Endothelial cell of umbilical vein (primary cell): ENCODE measurements around the gene IQCE. TPM values are rescaled to one million over a fixed set of nuclear protein-coding genes. Genes with fewer than 3 reads are reported as not detected.

Experiments
- BruUV-seq: library from RNA; stranded (reverse); fragments of 400-500 nt; replicated peaks from 2 replicates; lab custom pipeline; 2021; lab: Mats Ljungman, UMichigan
- CTCF ChIA-PET: fragments of 300-600, 350-600 bp; sonication (Branson Sonifier 250); formaldehyde crosslinking; loops from one replicate; lab custom pipeline; 2021; ENCODE audit warnings: antibody characterized with exemption, inconsistent platforms; lab: Charles Lee
- POLR2A ChIA-PET: fragments of 300-600, 350-600 bp; sonication (Branson Sonifier 250); formaldehyde crosslinking; loops from one replicate; lab custom pipeline; 2021; ENCODE audit warnings: antibody characterized with exemption, inconsistent platforms; lab: Charles Lee
- DNase-seq: peaks from one replicate; pipeline ENCODE4 v3.0.0-alpha.2; 2011; ENCODE audit warnings: low read depth, low spot score
- FAIRE-seq: peaks from 2 replicates; lab custom pipeline; 2011; peaks lifted over from hg19 to GRCh38; lab: Jason Lieb, UNC
- H2AFZ ChIP-seq: 2 replicates; pipeline ENCODE4 v1.6.0; 2012; ENCODE audit warnings: low read depth, low read length, control low read depth, inconsistent platforms
- H3K27ac ChIP-seq: 2 replicates; pipeline ENCODE4 v1.5.1; 2011; ENCODE audit warnings: low read depth, mild to moderate bottlenecking, control low read depth, low read length, moderate library complexity; ENCODE audit not compliant: insufficient read depth
- H3K27me3 ChIP-seq, 2 experiments: 2 replicates each; pipeline versions ENCODE4 v1.6.0 to v1.6.1; 2011; ENCODE audit warnings: low read length in 2 of 2, mixed read lengths in 1 of 2; ENCODE audit not compliant: control insufficient read depth in 2 of 2, insufficient read depth in 2 of 2
- H3K36me3 ChIP-seq, 2 experiments: 2 replicates in 1 of 2; 3 replicates in 1 of 2; pipeline ENCODE4 v1.5.1; 2011; ENCODE audit warnings: low read length in 2 of 2, mild to moderate bottlenecking in 1 of 2, moderate library complexity in 1 of 2; ENCODE audit not compliant: control insufficient read depth in 2 of 2, insufficient read depth in 2 of 2; ENCODE audit errors: extremely low read depth in 1 of 2
- H3K4me1 ChIP-seq: 3 replicates; pipeline ENCODE4 v1.5.1; 2011; ENCODE audit warnings: mild to moderate bottlenecking, low read length; ENCODE audit not compliant: control insufficient read depth, insufficient read depth; ENCODE audit errors: extremely low read depth
- H3K4me2 ChIP-seq: 2 replicates; pipeline ENCODE4 v1.6.1; 2011; ENCODE audit warnings: low read length, control low read depth, mixed read lengths; ENCODE audit not compliant: insufficient read depth
- H3K4me3 ChIP-seq, 3 experiments: fragments of 200-600 bp in 1 of 3; sonication (generic), shearing (Covaris generic) in 1 of 3; replicated peaks in 1 of 3; 2 replicates each; pipeline ENCODE4 v1.5.1; 2011 to 2016; ENCODE audit warnings: control low read depth in 3 of 3, low read length in 3 of 3, mild to moderate bottlenecking in 2 of 3, inconsistent platforms in 1 of 3, low read depth in 1 of 3, moderate library complexity in 1 of 3; ENCODE audit not compliant: insufficient read depth in 1 of 3
- H3K79me2 ChIP-seq: 2 replicates; pipeline ENCODE4 v1.6.0; 2012; ENCODE audit warnings: low read length, inconsistent platforms; ENCODE audit not compliant: control insufficient read depth, insufficient read depth
- H3K9ac ChIP-seq: replicated peaks from 2 replicates; pipeline ENCODE3; 2011; ENCODE audit warnings: low read length, control low read depth; ENCODE audit not compliant: insufficient read depth; ENCODE audit errors: extremely low read depth
- H3K9me1 ChIP-seq: replicated peaks from 3 replicates; pipeline ENCODE4 v1.6.0; 2011; ENCODE audit warnings: mild to moderate bottlenecking, low read length; ENCODE audit not compliant: control insufficient read depth, insufficient read depth; ENCODE audit errors: extremely low read depth
- H3K9me3 ChIP-seq: replicated peaks from 2 replicates; pipeline ENCODE4 v1.5.1; 2012; ENCODE audit warnings: low read length, inconsistent platforms; ENCODE audit not compliant: control insufficient read depth, insufficient read depth
- H4K20me1 ChIP-seq: replicated peaks from 2 replicates; pipeline ENCODE3; 2011; ENCODE audit warnings: mild to moderate bottlenecking, low read length; ENCODE audit not compliant: control insufficient read depth, insufficient read depth; ENCODE audit errors: extremely low read depth
- CTCF ChIP-seq, 2 donors: IDR thresholded peaks; 1 replicate in 1 of 2; 2 replicates in 1 of 2; pipeline ENCODE4 v1.5.1; 2011; ENCODE audit warnings: low read length in 2 of 2, mild to moderate bottlenecking in 2 of 2, moderate library complexity in 2 of 2, control low read depth in 1 of 2, inconsistent platforms in 1 of 2, low read depth in 1 of 2; ENCODE audit not compliant: insufficient read depth in 1 of 2; ENCODE audit errors: extremely low read depth in 1 of 2
- EZH2 ChIP-seq: IDR thresholded peaks from 2 replicates; pipeline ENCODE4 v1.6.1; 2012; ENCODE audit warnings: borderline replicate concordance, low read depth, mild to moderate bottlenecking, moderate library complexity, low read length, inconsistent platforms; ENCODE audit not compliant: severe bottlenecking
- FOS ChIP-seq: IDR thresholded peaks from 2 replicates; pipeline ENCODE4 v1.6.1; 2011; ENCODE audit warnings: mild to moderate bottlenecking, low read length, moderate library complexity, borderline replicate concordance; ENCODE audit not compliant: insufficient read depth
- GATA2 ChIP-seq: IDR thresholded peaks from 2 replicates; pipeline ENCODE4 v1.7.0; 2011; ENCODE audit warnings: low read depth, mild to moderate bottlenecking, moderate library complexity, mixed read lengths, low read length; ENCODE audit not compliant: insufficient read length, insufficient read depth
- JUN ChIP-seq: IDR thresholded peaks from 2 replicates; pipeline ENCODE4 v1.6.1; 2011; ENCODE audit warnings: borderline replicate concordance, low read depth; ENCODE audit not compliant: insufficient read length, insufficient read depth
- MAX ChIP-seq: IDR thresholded peaks from 2 replicates; pipeline ENCODE4 v1.6.1; 2011; ENCODE audit not compliant: insufficient read depth, insufficient read length
- MYC ChIP-seq: IDR thresholded peaks from one replicate; pipeline ENCODE4 v1.6.1; 2011; ENCODE audit warnings: mild to moderate bottlenecking, low read depth, low read length
- POLR2A ChIP-seq: IDR thresholded peaks from 2 replicates; pipeline ENCODE4 v1.6.1; 2012; ENCODE audit warnings: low read depth, mild to moderate bottlenecking, control low read depth, low read length
- POLR2AphosphoS5 ChIP-seq: IDR thresholded peaks from 2 replicates; pipeline ENCODE4 v1.6.1; 2012; ENCODE audit warnings: low read depth, mild to moderate bottlenecking, control low read depth, low read length, moderate library complexity; ENCODE audit not compliant: insufficient read depth
- dilution Hi-C: fragments of 300-500 bp; cut with MboI; formaldehyde crosslinking; loops from one replicate; pipeline ENCODE4 v1.15.0; 2019; ENCODE audit warnings: low sequenced_read_pairs; ENCODE audit not compliant: extremely low pct_ligation_motif_present
- intact Hi-C: fragments of 100-400 bp; cut with micrococcal nuclease; formaldehyde crosslinking; loops from one replicate; pipeline ENCODE4 v1.10.0; 2022
- polyA plus RNA-seq, 4 experiments: library from polyadenylated mRNA; depleted of rRNA in 3 of 4; stranded (reverse) in 3 of 4; unstranded in 1 of 4; fragments of >200 nt; gene quantifications; 2 replicates each; pipeline versions ENCODE4 v1.2.1 to v1.2.3, GENCODE V29; 2011 to 2012; ENCODE audit warnings: missing spikeins in 1 of 4
- total RNA-seq: library from RNA; stranded (reverse); gene quantifications from 2 replicates; pipeline ENCODE4 v1.2.3, GENCODE V29; 2021

The IQCE gene
- total and polyA plus RNA-seq, 2 donors (not counting 3 experiments of a cell fraction or from before 2014, with no cell fraction given): 4.9 to 14.5 TPM

- H3K4me3 ChIP-seq: no peak overlapping the region
- no TSS peak for BruUV-seq
- dilution Hi-C loops (no loop called here), intact Hi-C loops (no loop called here)
- no peaks in the 10 kb centered on the region for H3K9me1 ChIP-seq
- H3K4me2 ChIP-seq: no peak overlapping the region
- no peak overlapping the region for H3K27ac ChIP-seq
- CTCF ChIA-PET: no interaction called here
- H3K79me2 ChIP-seq: no peaks in the 10 kb centered on the region
- no peak overlapping the region for H2AFZ ChIP-seq
- no peak for FAIRE-seq
- H3K9ac ChIP-seq: no peak overlapping the region
- no peaks in the 10 kb centered on the region for H3K27me3 ChIP-seq
- POLR2A ChIA-PET: no interaction called here
- TF ChIP-seq FOS: no peak
- no peak for TF ChIP-seq CTCF (IDR thresholded peaks at IDR 0.05; ENCODE audit: extremely low read depth in 1 of 2, insufficient read depth in 1 of 2, low read depth in 1 of 2, low read length in 2 of 2)
- no peak for TF ChIP-seq JUN
- TF ChIP-seq MYC: no peak
- TF ChIP-seq POLR2AphosphoS5: no peak
- no peak for TF ChIP-seq EZH2
- TF ChIP-seq POLR2A: no peak
- no peak for TF ChIP-seq GATA2
- TF ChIP-seq MAX: no peak
- no peaks in the 10 kb centered on the region for H4K20me1 ChIP-seq
- peaks cover 0 to 26% of the 10 kb centered on the region in 2 experiments for H3K36me3 ChIP-seq
- H3K9me3 ChIP-seq: no peaks in the 10 kb centered on the region
- DNase-seq: no peak
- no peaks in the 10 kb centered on the region for H3K4me1 ChIP-seq
Measured at GRCh38 chr7:2595258-2595860, 36.6 kb downstream of the IQCE start.
